Suppressor macrophage (primary cell): Measurements from ENCODE around the gene SELENOO.
A peak's percentile ranks its signal among the peaks of the same experiment; 100 is the strongest.

Experiments used
- DNase-seq, 4 experiments: peaks; one replicate each; pipeline ENCODE4 v3.0.0-alpha.2; 2020 to 2022

Gene SELENOO

DNA sequence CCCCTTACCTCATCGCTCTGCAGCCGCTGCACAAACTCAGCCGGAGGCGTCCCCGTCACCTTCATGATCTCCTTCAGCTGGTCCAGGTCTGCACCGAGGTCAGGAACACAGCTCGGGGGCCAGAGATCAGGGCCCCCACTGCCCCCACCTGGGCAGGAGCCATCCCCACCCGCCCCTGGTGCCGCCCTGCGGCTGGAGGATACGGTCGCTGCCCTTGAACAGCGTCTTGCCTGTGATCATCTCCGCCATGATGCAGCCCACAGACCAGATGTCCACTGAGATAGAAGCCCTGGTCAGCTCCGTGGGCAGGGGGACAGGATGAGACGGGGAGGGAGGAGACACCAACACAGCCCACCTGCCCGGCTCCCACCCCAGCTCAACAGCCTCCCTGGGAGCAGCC is 54.8 kb downstream of the SELENOO start:
- no peak for DNase-seq

DNA sequence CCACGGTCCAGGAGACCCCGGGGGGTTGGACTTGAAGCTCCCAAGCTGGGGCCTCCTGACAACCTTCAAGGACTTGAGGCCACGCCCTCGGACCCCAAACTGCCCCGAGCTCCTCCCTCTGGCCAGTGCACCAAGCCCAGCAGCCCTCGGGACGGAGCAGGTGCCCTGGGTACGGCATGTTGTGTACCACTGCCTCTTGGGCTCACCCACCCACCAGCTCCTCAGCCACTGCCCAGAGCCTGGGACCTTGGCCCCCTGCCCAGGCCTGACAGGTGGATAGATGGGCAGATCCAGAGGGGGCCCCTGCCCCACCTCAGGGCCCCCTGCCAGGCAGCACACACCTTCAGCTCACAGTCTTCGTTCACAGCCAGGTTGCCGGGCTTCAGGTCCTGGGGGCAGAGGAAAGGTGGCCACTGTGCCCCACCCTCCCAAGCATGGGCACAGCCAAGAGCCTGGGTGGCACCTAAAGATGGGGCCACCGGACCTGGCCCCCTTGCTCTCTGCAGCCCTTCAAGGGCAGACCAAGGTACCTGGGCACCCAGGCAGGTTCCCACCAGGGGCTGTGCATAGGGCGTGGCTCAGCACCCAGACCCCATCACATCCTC is 55.5 kb downstream of the SELENOO start:
- DNase-seq, result no peak

DNA sequence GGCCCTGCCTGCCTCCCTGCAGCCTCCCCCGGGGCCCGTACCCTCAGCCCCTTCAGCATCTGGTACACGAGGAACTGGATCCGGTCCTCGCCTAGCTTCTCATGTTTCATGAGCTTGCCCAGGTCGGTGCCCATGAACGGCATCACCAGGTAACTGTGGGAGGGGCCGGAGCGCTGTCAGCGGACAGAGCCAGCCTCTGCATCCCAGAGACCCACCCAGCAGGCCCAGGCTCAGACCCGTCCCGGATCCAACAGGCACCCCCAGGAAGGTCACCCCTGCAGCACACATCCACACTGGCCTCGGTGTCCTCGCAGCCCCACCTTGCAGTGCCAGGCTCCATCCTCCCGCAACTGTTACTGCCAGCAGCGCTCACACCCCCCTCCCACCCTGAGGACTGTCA is 56.2 kb downstream of the SELENOO start:
- DNase-seq, result no peak

DNA sequence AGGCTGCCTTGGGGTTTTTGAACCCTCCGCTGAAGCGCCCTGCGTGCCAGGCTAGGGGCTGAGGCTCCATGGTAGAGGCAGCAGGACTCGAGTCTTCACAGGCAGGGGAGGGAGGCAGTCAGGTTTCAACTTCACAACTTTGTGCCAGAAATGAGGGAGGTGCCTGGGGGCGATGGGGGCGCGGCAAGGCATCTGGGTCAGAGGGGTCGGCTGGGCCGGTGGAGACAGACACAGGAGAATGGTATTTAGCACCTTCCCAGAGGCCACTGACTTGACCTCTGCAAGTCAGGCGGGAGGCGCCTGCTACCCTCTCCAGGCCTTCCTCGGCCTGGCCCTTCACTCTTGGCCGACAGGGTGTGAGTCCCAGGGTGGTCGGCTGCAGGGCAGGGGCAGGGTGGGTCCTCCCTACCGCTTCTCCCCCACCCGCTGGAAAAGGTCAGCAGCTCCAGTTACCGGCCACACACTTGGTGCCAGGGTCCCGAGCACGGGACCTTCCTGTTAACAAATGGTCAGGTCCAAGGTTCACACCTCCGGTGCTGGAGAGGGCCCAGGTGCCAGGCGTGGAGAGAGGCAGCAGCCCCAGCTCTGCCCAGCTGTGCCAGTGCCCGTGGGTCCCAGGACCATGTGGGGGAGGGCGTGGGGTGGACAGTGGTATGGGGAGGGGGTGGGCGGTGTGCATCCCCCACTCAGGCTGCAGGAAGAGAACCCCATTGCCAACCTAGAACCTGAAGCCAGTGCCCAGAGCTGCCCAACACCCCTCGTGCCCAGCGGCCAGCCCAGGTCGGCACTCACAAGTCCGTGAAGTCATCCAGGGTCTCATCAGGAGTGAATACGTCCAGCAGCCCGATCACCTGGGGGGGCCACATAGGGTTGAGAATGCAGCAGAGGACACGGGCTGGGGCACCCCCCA is 56.9 kb downstream of the SELENOO start:
- DNase-seq, result no peak

DNA sequence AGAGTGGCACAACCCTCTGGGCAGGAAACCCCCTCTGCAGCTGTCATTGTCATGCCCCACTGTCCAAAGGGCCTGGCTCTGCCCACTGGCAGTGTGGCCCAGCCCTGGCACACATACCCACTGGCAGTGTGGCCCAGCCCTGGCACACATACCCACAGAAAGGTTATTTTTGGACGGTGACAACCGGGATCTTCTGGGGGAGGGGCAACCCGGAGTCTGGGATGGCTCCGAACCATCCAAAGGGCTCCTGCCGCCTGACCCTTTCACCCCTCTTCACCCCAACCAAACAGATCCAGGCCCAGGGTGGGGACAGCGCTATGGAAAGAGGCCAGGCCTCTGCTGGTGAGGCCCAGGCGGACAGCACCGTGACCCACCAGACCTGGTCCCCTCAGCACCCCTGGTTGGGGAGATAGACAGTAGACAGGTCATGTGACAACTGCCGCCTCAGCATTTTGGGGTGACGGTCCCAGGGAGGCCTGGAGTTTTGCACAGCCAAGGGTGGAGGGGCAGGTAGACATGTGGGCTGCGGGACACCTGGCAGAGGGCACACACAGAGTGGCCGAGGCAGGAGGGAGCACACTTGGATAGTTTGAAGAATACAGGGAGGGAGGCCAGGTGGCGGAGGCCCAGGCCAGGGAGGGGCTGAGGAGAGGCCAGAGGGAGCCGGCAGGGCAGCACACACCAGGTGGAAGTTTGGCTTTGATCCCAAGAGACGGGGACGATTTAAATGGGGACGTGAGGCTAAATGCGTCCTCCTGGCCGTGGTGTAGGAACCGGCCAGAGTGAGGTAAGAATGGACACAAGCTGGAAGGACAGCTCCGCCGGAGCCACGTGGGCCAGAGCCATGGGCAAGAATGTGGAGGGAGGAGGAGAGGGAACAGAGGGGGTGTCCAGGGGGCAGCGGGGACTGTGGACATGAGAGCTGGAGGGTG is 57.8 kb downstream of the SELENOO start:
- DNase-seq, result no peak

GRCh38 chr22:50259302-50259701 is 58.5 kb downstream of the SELENOO start:
- DNase-seq, result no peak

- DNase-seq, result no peak
Observed at GRCh38 chr22:50260434-50260800, 59.6 kb downstream of the SELENOO start.

DNA sequence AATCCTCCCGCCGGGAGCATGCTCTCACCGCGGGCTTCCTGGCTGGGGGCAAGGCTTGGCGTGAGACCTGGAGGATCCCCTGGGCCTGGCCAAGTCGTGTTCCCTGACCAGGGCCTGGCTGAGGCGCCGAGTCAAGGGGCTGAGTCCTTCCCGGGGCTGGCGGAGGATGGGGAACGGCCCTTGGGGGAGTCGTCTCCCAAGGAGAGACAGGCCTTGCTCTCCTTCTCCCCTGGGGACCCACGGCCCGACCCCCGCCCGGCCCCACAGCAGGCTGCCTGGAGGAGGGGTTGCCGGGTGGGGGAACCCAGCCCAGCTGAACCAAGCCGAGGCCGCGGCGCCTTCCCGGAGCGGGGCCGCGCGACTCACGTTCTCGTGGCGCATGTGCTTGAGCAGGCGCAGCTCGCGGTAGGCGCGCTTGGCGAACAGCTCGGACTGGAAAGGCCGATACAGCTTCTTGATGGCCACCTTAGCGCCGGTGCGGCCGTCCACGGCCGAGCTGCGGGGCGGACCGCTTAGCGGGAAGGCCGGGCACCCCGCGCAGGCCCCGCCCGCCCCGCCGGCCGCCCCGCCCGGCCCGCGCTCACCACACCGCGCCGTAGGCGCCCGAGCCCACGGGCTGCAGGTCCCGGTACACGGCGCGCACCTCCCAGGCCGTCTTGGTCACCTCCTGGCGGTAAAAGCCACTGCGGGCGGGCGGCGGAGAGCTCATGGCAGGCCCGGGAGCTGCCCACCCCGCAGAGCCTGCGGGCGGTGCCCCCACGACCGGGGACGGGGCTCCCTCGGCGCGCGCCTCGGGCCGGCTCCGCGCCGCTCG is 60.2 kb downstream of the SELENOO start:
- DNase-seq, result peak in 3 of 4 experiments; percentile 50 to 68 (median 65)

GRCh38 chr22:50261615-50262459 is 61.0 kb downstream of the SELENOO start, which contains the start of gene MAPK12:
MAPK12 (minus strand) TSS chr22:50261683; CDS start chr22:50261509, 174 bp downstream.
- DNase-seq, result peak in 2 of 4 experiments; percentile 51 to 60

- DNase-seq, result no peak
Observed at GRCh38 chr22:50262460-50262911, 61.7 kb downstream of the SELENOO start.

DNA sequence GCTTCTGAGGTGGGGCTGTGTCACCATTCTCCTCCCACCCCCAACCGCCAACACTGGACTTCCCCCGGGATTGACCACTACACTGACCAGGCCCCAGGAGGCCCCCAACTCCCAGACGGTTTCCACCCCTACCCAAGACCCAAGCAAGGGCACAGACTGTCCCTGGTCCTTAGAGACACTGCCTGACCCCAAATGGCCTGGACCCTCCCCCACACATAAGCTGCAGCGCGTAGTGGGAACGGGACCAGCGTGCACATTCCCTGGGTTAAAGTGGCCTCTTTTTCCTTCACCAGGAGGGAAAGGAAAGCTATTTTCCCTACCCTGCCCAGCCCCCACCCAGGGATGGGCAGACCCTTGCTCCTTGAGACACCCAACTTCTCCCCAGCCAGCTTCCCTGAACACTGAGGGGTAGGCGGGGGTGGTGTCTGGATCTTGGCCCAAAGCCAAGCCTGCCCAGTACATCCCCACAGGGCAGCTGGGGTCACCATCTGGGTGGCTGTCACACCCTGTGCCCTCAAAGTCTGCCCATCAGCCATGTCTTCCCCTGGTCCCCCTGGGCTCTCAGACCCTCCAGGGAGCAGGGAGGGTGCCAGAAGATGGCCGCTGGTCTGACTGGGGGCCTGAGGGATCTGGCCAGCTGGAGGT is 62.3 kb downstream of the SELENOO start:
- no peak for DNase-seq

- DNase-seq, result no peak
Observed at GRCh38 chr22:50264104-50264745, 63.4 kb downstream of the SELENOO start.

DNA sequence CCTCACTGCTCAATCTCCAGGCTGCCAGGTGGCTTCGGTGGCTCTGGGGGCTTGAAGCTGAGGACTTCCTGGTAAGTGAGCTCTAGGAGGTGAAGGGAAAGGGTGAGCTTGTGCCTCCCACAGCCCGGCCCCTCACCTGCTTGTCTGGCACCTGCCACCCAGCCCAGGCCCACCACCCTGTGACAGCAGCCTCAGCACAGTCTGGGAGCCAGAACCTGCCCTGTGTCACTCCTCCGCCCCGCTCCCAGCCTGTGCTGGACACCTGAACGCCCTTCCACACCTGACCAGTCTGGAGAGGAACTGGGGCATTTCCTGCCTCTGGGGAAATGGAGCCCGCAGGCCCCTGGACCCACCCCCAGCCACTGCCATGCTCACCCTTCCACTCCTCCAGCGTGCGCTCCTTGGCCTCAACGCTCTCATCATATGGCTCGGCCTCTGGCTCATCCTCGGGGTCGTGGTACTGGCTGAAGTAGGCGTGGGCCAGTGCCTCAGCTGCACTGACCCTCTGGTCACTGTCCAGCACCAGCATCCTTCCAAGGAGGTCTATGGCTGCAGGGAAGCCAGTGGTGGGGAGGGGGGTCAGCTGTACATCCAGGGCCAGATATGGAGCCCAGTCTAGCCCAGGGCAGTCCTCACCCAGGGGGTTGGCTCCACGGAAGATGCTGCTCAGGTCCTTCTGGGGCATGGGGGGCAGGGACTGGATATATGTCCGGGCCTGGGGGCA is 64.3 kb downstream of the SELENOO start:
- DNase-seq, result no peak

GRCh38 chr22:50266994-50267393 is 66.2 kb downstream of the SELENOO start:
- DNase-seq, result no peak
